RCC 7860 (cell line): Measurements from ENCODE around the gene SFTA2.
"Not testable (repeated sequence)": the region's sequence is repeated elsewhere in the genome, so short reads cannot be mapped to it uniquely, and the experiment has no call there.

Source experiments
- DNase-seq: peaks from one replicate; pipeline ENCODE4 v3.0.0-alpha.2; 2015; ENCODE audit warnings: low spot score
- FAIRE-seq: peaks from 2 replicates; lab custom pipeline; 2012; peaks lifted over from hg19 to GRCh38; lab: Jason Lieb, UNC

SFTA2 gene

GRCh38 chr6:30914076-30914853 is 17.7 kb downstream of the SFTA2 start, which contains the start of gene VARS2:
VARS2 (plus strand) TSS chr6:30914238; CDS start chr6:30914837, 599 bp downstream.
- DNase-seq (peak; percentile 77), FAIRE-seq (no peak)

DNA sequence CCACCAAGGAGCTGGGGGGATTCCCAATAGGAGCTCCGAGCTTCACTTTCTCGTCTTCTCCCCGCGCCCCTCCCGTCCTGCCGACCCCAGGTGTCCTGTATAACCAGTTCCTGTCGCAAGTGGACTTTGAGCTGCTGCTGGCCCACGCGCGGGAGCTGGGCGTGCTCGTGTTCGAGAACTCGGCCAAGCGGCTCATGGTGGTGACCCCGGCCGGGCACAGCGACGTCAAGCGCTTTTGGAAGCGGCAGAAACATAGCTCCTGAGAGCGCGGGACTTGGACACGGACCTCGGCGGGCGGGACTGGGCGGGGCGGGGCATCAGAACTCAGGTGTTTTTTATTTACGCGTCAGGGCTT is 18.3 kb downstream of the SFTA2 start:
- DNase-seq = no peak
- no peak for FAIRE-seq

DNA sequence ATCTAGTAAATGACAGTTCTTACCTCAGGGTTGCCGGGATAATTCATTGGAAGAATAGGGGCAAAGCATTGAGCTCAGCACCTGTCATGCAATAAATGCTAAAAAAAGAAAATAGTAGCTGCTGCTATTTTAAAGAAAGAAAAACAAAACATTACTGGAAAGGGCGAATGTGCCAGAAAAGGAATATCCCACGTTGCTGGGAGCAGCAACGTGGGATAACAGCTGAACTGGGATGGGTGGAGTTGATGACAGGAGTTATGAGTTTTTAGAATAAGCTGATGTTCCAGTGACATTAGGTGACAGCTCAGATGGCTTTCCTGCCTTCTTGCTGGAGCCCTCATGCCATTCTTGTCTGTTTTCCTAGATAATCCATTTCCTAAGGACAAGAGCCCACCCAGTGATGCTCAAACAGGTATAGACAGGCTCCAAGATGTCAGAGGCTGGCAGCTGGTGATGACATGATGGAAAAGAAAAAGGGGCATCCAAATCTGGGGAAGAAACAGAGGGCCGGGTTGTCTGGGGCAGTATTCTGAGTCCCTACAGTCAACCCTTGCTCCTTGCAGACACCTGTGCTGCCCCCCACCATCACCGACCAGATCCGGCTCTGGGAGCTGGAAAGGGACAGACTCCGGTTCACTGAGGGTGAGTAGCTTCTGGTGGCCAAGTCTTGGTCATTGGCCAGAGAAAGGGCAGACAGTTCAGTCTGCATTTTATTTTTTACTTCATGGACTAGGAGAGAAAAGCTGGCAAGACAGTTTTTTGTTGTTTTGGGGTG is 19.0 kb downstream of the SFTA2 start:
- FAIRE-seq = no peak
- DNase-seq = no peak

- FAIRE-seq = not testable (repeated sequence)
Observed at GRCh38 chr6:30910473-30910872, 21.5 kb downstream of the SFTA2 start.

DNA sequence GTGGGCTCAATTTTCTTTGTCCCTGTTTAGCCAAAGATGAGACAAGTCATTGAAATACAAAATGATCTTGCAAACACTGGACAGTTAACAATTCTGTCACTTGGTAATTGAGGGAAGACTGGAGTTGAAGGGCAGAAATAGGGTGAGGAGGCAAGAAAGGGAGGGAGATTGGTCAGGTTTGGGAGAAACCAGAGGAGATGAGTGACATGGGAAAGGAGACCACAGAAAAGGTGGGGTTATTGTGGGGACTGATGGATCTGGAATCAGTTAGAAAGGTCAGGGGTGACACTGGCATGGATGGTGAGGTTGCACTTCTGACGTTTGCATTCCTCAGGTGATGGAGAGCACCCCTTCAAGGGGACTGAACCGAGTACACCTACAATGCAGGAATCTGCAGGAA is 23.3 kb downstream of the SFTA2 start:
- no peak for DNase-seq
- FAIRE-seq = no peak

More at GRCh38 chr6:30910473-30910872, 21.5 kb downstream of the SFTA2 start:
- not testable (repeated sequence) for DNase-seq

DNA sequence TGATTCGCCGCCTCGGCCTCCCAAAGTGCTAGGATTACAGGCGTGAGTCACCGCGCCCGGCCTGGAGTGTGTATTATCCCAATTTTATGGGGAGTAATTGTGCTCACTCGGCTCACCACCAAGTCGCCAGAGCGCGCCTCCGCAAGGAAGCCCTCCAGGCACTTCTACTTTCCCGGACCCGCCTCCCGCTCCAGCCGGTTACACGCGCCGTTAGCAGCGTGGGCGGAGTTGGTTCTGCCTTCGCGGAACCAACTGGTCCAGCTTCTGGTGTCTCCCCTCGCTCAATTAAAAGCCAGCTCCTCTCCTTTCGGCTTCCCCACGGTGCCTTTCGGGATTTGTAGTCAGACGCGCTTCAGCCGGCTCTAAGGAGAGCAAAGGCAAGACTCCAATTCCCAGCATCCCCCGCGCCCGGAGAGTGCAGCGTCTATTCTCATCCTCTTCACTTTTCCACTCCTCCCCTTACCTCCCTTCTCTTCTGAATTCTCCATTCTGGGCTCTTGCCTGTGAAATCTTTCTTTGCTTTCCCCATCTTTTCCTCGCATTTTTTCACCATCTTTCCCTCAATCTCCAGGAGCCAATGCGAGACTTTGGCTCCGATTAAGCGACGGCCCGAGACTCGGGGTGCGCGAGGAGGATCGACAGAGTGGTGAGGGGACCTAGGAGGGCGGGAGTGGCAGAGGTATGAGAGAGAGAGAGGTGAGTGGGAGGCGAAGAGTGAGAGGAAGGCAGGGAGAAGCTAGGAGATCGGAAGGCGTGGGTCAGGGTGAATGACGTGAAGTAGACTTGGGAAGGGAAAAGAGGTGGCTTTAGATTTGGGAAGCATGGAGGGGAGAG is 24.0 kb downstream of the SFTA2 start, which contains the start of gene GTF2H4:
GTF2H4 (plus strand) TSS at position 450 of the 834 bp plus-strand sequence.
- DNase-seq (peak; percentile 96), FAIRE-seq (peak; percentile 73)

GRCh38 chr6:30907290-30907757 is 24.6 kb downstream of the SFTA2 start:
- DNase-seq, FAIRE-seq: not testable (repeated sequence)

GRCh38 chr6:30903236-30903635 is 28.7 kb downstream of the SFTA2 start:
- DNase-seq (no peak), FAIRE-seq (no peak)

DNA sequence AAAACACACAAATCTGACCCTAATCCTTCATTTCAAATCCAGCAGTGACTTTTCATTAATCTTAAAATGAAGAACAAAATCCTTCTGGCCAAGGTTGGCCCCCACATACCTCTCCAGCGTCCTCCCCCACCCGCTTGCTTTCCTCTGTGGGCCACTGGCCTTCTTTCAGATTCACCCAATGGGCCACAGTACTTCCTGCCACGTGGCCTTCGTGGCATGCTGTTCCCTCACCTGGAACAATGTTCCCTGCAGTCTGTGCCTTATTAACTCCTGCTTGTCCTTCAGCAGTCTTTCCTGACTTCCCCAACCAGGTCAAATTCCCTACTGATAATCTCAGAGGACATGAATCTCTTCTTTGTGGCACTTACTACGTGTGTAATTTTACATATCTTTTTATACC is 29.3 kb downstream of the SFTA2 start:
- FAIRE-seq (no peak), DNase-seq (no peak)

GRCh38 chr6:30902196-30902595 is 29.8 kb downstream of the SFTA2 start:
- not testable (repeated sequence) for FAIRE-seq, DNase-seq

DNA sequence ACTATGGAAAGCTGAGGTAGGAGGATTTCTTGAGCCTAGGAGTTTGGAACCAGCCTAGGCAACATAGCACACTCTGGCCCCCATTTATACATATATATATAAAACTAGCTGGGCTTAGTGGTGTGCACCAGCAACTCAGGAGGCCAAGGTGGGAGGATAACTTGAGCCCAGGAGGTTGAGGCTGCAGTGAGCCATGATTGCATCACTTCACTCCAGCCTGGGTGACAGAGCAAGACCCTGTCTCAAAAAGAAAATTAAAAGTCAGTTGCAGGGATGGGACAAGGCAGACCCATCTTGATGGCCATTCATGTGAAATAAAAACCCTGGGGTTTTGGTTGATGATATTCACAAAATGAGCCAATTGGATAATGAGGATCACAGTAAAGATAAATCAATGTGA is 30.5 kb downstream of the SFTA2 start:
- DNase-seq = no peak
- no peak for FAIRE-seq

DNA sequence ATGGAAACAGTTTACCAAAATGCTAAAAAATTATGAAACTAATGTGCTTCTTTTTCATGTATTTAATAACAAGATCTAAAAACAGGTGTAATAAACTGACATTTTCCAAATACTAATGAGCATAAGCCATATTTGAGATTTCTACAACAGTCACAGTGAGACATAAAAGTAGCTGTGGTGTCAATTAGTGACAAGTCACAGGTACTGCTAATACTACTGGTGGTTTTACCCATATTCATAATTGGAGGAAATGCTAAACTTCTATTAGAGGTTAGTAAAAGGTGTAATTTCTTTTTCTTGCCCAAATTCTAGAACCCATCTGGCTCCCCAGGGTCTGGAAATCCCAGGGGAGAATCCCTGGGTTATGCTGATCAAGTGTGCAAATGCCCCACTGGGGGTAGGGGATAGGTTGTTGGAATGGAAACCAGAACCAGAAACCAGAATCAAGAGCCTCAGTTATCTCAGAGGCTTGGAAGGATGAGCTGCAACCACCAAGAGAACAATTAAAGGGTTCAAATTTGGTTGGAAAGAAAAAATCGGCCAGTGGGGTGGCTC is 31.0 kb downstream of the SFTA2 start:
- FAIRE-seq (no peak), DNase-seq (no peak)

- DNase-seq = no peak
- no peak for FAIRE-seq
Observed at GRCh38 chr6:30898750-30899360, 33.1 kb downstream of the SFTA2 start.

- FAIRE-seq (no peak), DNase-seq (no peak)
Observed at GRCh38 chr6:30897882-30898281, 34.1 kb downstream of the SFTA2 start.

DNA sequence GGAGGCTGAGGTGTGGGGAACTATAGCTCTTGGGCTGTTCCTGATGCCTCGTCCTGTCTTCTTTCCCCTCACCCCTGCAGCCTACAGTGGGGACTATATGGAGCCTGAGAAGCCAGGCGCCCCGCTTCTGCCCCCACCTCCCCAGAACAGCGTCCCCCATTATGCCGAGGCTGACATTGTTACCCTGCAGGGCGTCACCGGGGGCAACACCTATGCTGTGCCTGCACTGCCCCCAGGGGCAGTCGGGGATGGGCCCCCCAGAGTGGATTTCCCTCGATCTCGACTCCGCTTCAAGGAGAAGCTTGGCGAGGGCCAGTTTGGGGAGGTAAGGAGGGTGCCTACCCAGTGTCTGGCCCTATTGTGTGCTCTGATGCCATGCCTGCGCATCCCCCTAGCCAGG is 35.4 kb downstream of the SFTA2 start:
- FAIRE-seq (no peak), DNase-seq (no peak)

GRCh38 chr6:30895343-30895742 is 36.6 kb downstream of the SFTA2 start:
- DNase-seq = no peak
- FAIRE-seq = no peak

GRCh38 chr6:30894935-30895334 is 37.0 kb downstream of the SFTA2 start:
- DNase-seq = no peak
- no peak for FAIRE-seq

- FAIRE-seq (no peak), DNase-seq (no peak)
Observed at GRCh38 chr6:30894381-30894780, 37.6 kb downstream of the SFTA2 start.

- FAIRE-seq (no peak), DNase-seq (no peak)
Observed at GRCh38 chr6:30893666-30894065, 38.3 kb downstream of the SFTA2 start.

GRCh38 chr6:30893001-30893591 is 38.9 kb downstream of the SFTA2 start:
- DNase-seq (no peak), FAIRE-seq (no peak)
